Measurements from ENCODE around the gene ERCC6.
A peak's percentile ranks its signal among the peaks of the same experiment; 100 is the strongest.

Gene ERCC6

GRCh38 chr10:49512121-49512809 lies 26.7 kb downstream of the ERCC6 start:
- peak; percentile 46 for DNase-seq (ENCODE audit: low spot score)

DNA sequence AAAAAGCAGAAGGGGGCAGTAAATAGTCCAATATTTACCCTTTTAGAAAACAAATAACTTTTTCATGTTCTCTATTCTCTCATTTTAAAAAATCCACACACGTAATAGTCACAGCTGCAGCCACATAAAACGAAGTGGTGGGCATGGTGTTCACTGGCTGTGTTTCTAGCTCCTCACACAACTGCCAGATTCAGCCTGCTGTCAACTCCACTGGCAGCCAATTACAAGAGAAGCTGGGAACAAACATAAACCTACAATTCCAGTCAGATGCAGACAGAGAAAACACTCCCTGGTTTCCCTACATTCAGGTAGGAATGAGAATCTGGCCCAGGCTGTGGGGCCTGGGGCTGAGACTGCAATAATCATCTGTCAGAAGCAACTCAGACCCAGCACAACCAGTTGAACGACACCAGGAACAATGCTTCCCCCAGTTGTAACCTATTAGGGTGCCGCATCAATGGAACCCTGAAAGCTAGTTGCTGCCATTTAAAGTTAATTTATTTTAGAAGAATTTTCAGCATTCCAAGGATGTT lies 29.1 kb downstream of the ERCC6 start:
- DNase-seq (ENCODE audit: low spot score), result no peak

DNA sequence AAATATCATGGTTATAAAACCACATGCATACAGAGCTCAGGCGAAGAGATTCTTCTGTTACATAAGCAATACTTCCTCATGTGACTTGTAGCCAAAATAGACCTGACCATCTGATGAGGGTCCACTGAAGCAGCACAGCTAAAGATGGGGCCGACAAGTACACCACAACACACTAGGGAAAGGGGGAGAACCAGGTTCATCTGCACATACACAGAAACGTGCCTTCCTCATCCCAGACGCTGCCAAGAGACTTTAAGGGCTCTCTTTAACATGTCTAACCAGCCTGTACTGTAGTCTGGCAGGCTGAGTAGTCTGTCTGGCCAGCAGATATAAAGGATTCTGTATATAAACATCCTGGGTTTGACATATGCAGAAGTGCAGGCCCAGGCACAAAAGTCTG lies 30.3 kb downstream of the ERCC6 start:
- DNase-seq (ENCODE audit: low spot score), result no peak

GRCh38 chr10:49508249-49508648 lies 30.7 kb downstream of the ERCC6 start:
- peak; percentile 39 for DNase-seq (ENCODE audit: low spot score)

- DNase-seq (ENCODE audit: low spot score), result no peak
Observed at GRCh38 chr10:49505589-49505988, 33.3 kb downstream of the ERCC6 start.

DNA sequence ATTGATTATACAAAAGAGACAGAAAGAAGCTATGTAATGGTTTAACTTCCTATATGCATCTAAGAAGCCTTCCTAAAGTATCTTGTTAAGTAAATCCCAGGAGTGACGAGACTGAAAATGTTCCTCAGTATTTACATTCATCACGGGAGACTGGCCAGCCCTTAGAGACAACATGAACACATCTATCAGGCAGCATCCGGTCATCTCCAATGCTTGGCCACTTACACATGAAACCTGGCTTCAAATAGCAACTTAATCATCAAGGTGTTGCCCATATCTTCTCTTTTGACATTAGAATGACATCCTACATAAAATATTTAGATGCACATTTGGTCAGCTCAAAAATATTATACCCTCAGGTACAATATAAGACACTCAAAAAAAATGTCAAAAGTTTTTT lies 33.8 kb downstream of the ERCC6 start:
- DNase-seq (ENCODE audit: low spot score), result no peak

DNA sequence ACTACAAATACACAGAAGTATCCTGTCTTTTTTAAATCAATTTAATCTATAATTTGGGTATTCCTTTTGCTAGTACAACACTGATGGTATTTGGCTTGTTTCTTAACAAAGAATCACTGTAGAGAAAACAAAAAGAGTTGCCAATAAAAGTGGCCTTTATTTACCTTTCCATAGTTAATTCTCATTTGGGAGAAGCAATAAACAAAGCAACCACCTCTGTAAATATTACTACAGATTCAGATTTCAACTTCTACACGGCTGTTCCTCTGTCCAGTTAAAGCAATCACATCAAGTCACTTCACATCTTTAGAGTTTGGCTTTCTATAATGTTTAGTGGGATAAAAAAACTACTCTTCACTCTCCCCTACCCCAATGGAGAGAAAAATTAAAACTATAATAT lies 34.4 kb downstream of the ERCC6 start:
- DNase-seq (ENCODE audit: low spot score), result no peak

- no peak for DNase-seq (ENCODE audit: low spot score)
Observed at GRCh38 chr10:49502358-49502757, 36.6 kb downstream of the ERCC6 start.

GRCh38 chr10:49500412-49500811 lies 38.5 kb downstream of the ERCC6 start:
- DNase-seq (ENCODE audit: low spot score), result no peak

DNA sequence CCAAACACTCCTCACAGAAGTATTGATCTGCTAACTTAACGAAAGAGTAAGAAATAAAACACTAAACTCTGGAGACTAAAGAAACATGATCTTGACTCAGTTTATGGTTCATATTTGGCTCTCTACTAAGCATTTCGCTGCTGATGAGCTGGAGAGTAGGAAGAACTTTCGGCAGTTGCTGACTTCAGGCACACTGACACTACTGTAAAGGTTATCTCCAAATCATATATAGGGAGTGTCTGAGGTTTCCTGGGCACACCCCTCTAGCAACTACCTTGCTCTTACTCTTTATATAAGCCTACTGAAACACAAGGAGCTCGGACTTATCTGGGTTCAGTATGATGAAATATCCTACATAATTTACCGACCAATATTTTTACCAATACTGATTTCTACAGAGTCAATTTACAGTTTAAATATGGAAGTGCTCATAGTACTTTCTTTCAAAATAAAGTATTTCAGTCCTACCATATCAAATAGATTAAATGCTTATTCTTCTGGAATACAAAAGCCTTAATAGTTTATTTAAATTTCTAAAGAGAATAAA lies 39.5 kb downstream of the ERCC6 start:
- no peak for DNase-seq (ENCODE audit: low spot score)

DNA sequence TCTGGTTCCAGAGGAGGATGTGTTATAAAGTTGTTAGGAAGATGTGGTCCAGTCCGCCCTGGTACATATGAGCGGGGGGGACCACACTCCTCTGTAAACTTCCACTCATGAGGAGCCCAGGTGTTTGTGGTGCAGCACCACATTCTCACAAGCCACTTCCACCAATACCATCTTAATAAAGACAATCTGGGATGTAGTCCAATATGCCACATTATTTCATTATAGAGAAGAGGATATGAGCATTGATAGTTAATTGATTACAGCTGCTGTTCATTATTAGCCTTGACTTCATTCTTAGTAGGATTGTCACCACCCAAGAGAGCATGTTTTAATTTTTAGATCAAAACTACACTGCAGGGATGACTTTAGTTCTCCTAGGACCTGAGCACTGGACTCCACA lies 40.5 kb downstream of the ERCC6 start:
- no peak for DNase-seq (ENCODE audit: low spot score)

- no peak for DNase-seq (ENCODE audit: low spot score)
Observed at GRCh38 chr10:49497358-49497757, 41.6 kb downstream of the ERCC6 start.

DNA sequence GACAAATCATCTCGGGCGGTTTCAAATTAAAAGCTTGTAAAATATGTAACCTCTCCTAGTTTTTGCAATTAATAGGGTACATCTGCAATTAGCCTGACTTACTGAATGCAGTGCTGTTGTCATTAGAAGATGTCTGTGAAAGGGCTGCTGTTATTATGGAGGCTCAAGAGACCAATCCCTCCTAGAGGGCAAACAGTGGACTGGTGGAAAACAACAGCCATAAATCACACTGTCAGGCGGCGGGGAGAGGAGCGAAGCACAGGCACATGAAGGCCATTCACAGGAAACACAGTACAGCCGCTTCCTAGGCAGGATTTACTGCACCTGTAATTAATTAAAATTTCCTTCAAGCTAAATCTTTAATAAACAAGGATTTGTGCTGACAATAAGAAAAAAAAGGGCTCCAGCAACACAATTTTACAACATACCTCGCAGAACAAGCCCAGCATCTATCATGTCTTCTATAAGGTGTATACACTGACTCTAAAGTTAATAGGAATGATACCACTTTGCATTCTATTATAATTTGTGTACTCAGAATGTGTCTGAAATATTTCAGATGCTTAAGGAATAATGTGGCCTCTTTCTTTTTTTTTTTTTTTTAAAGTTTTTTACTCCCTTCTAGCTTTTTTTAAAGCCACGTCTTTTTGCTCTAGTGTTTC lies 50.7 kb downstream of the ERCC6 start:
- no peak for DNase-seq (ENCODE audit: low spot score)

- DNase-seq (ENCODE audit: low spot score), result no peak
Observed at GRCh38 chr10:49486738-49487137, 52.2 kb downstream of the ERCC6 start.

- no peak for DNase-seq (ENCODE audit: low spot score)
Observed at GRCh38 chr10:49486009-49486408, 52.9 kb downstream of the ERCC6 start.

- no peak for DNase-seq (ENCODE audit: low spot score)
Observed at GRCh38 chr10:49484486-49485235, 54.3 kb downstream of the ERCC6 start.

GRCh38 chr10:49478819-49479218 lies 60.1 kb downstream of the ERCC6 start:
- DNase-seq (ENCODE audit: low spot score), result no peak

GRCh38 chr10:49474901-49475300 lies 64.0 kb downstream of the ERCC6 start:
- no peak for DNase-seq (ENCODE audit: low spot score)

GRCh38 chr10:49471532-49471931 lies 67.4 kb downstream of the ERCC6 start:
- no peak for DNase-seq (ENCODE audit: low spot score)

DNA sequence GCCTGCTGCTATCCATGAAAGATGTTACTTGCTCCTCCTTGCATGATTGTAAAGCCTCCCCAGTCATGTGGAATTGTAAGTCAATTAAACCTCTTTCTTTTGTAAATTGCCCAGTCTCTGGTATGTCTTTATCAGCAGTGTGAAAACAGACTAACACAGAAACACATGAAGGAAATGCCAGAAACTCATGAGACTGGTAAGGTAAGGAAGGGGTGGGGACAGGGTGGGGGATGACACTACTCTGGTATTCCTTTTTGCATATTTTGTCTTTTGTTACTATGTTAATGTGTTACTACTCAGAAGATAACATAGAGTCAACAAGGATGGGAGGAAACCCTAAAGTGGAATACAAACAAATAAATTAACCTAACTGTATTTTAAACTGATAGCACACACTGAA lies 73.2 kb downstream of the ERCC6 start:
- DNase-seq (ENCODE audit: low spot score), result no peak

All from CD4-positive, alpha-beta T cell treated with Interleukin-15 for 4 hours (primary cell).